A549 (cell line): ENCODE results near the gene TBC1D16. TPM values are rescaled to one million over a fixed set of nuclear protein-coding genes. Genes with fewer than 3 reads are reported as not detected.
A peak's percentile ranks its signal among the peaks of the same experiment; 100 is the strongest.

ENCODE experiments used
- ATAC-seq, 2 experiments: fragments of 200-7000 bp in 1 of 2; fragments of >200 bp in 1 of 2; cut with Nextera tagmentation in 1 of 2; cut with Tn5 transposase in 1 of 2; 3 replicates each; pipeline versions ENCODE4 v1.8.0 to v1.9.1; 2018 to 2020; ENCODE audit warnings: mild to moderate bottlenecking in 1 of 2, moderate library complexity in 1 of 2
- CTCF ChIA-PET: fragments of 300-600 bp; sonication (Branson Sonifier 250); formaldehyde crosslinking; extraction: SDS; loops from one replicate; lab custom pipeline; 2021; ENCODE audit warnings: antibody characterized with exemption, inconsistent platforms; lab: Yijun Ruan, JAX
- POLR2A ChIA-PET: fragments of 350-600 bp; formaldehyde crosslinking; extraction: SDS; loops from one replicate; lab custom pipeline; 2021; ENCODE audit warnings: antibody characterized with exemption, inconsistent platforms; lab: Yijun Ruan, JAX
- DNase-seq, 2 experiments: peaks; one replicate each; pipeline versions ENCODE4 v3.0.0 to v3.0.0-alpha.2; 2011 to 2016; ENCODE audit warnings: low read depth in 1 of 2, low spot score in 1 of 2
- FAIRE-seq: peaks from 2 replicates; lab custom pipeline; 2011; peaks lifted over from hg19 to GRCh38; lab: Jason Lieb, UNC
- H3K27ac ChIP-seq, 2 experiments: fragments of >200 bp; sonication (Bioruptor Twin); formaldehyde crosslinking; 3 replicates each; pipeline ENCODE4 v1.5.1; 2016 to 2017
- H3K4me1 ChIP-seq: fragments of >200 bp; sonication (Bioruptor Twin); formaldehyde crosslinking; 3 replicates; pipeline ENCODE4 v1.6.1; 2016
- H3K4me2 ChIP-seq: fragments of >200 bp; sonication (Bioruptor Twin); formaldehyde crosslinking; 3 replicates; pipeline ENCODE4 v1.6.1; 2016
- H3K4me3 ChIP-seq: fragments of >200 bp; sonication (Bioruptor Twin); formaldehyde crosslinking; 3 replicates; pipeline ENCODE4 v1.5.1; 2016
- H3K9me3 ChIP-seq: fragments of >200 bp; sonication (Bioruptor Twin); formaldehyde crosslinking; 3 replicates; pipeline ENCODE4 v1.6.1; 2016
- BHLHE40 ChIP-seq: IDR thresholded peaks from 2 replicates; pipeline ENCODE4 v1.6.1; 2012; ENCODE audit warnings: low read depth, low read length, inconsistent platforms
- CEBPB ChIP-seq, 2 experiments: fragments of >200 bp in 1 of 2; sonication (Bioruptor Twin) in 1 of 2; formaldehyde crosslinking in 1 of 2; IDR thresholded peaks; 2 replicates each; pipeline ENCODE4 v1.6.1; 2012 to 2016
- CHD2 ChIP-seq: fragments of 150-350 bp; IDR thresholded peaks from 2 replicates; pipeline ENCODE4 v1.6.1; 2014; ENCODE audit warnings: low read length; ENCODE audit not compliant: partially characterized antibody
- EHF ChIP-seq: fragments of 250-450 bp; sonication (Bioruptor Pico); IDR thresholded peaks from 2 replicates; pipeline ENCODE4 v1.5.0; 2020; ENCODE audit warnings: mild to moderate bottlenecking
- FOSB ChIP-seq: fragments of 250-450 bp; sonication (Bioruptor Pico); IDR thresholded peaks from 2 replicates; pipeline ENCODE4 v1.5.0; 2020; ENCODE audit warnings: mild to moderate bottlenecking, moderate library complexity
- FOXS1 ChIP-seq: fragments of 250-450 bp; sonication (Bioruptor Pico); IDR thresholded peaks from 2 replicates; pipeline ENCODE4 v1.5.0; 2020; ENCODE audit warnings: mild to moderate bottlenecking, moderate library complexity
- GATA3 ChIP-seq: IDR thresholded peaks from 2 replicates; pipeline ENCODE4 v1.6.1; 2012; ENCODE audit warnings: borderline replicate concordance
- HOXB13 ChIP-seq: fragments of 250-450 bp; sonication (Bioruptor Pico); IDR thresholded peaks from 2 replicates; pipeline ENCODE4 v1.5.0; 2020; ENCODE audit warnings: low read depth, mild to moderate bottlenecking, moderate library complexity
- JUNB ChIP-seq: fragments of >200 bp; sonication (Bioruptor Twin); formaldehyde crosslinking; IDR thresholded peaks from 2 replicates; pipeline ENCODE4 v1.6.1; 2016
- KDM5A ChIP-seq: fragments of 200-600 bp; sonication (generic); IDR thresholded peaks from 2 replicates; pipeline ENCODE4 v1.6.1; 2016; ENCODE audit warnings: antibody characterized with exemption, mild to moderate bottlenecking
- PHF8 ChIP-seq: fragments of 200-600 bp; sonication (generic); IDR thresholded peaks from 2 replicates; pipeline ENCODE4 v1.6.1; 2016; ENCODE audit warnings: low read depth, mild to moderate bottlenecking, antibody characterized with exemption, moderate library complexity, borderline replicate concordance
- RAD21 ChIP-seq, 2 experiments: fragments of >200 bp in 1 of 2; sonication (Bioruptor Twin) in 1 of 2; formaldehyde crosslinking in 1 of 2; IDR thresholded peaks in 1 of 2; conservative IDR thresholded peaks in 1 of 2; 2 replicates in 1 of 2; 3 replicates in 1 of 2; pipeline ENCODE4 v1.6.1; 2012 to 2018; ENCODE audit warnings: inconsistent platforms in 1 of 2
- ZFP36 ChIP-seq: fragments of 450-650 bp; IDR thresholded peaks from 2 replicates; pipeline ENCODE4 v1.6.1; 2014; ENCODE audit warnings: borderline replicate concordance; ENCODE audit not compliant: partially characterized antibody
- WGBS: methylation state at CpG from one replicate; pipeline ENCODE4 v1.1.6; 2017; ENCODE audit errors: missing lambda C conversion rate; 5-methylcytosine and 5-hydroxymethylcytosine counted together
- polyA plus RNA-seq, 4 experiments: library from polyadenylated mRNA; depleted of rRNA in 3 of 4; stranded (reverse); fragments of >200 nt; fragmentation: RNase III in 1 of 4; extraction: RNeasy Plus Mini Kit Qiagen cat#74134 plus additional on column Dnase treatment in 1 of 4; gene quantifications; 2 replicates in 3 of 4; 3 replicates in 1 of 4; pipeline ENCODE4 v1.2.3, GENCODE V29; 2011 to 2017
- TF ChIP-seq, protein P1 (sequence below): fragments of >200 bp; sonication (Bioruptor Twin); formaldehyde crosslinking; IDR thresholded peaks from 2 replicates; pipeline ENCODE4 v1.6.1; 2016
- TF ChIP-seq, protein P2 (sequence below): fragments of >200 bp; sonication (Bioruptor Twin); formaldehyde crosslinking; IDR thresholded peaks from 3 replicates; pipeline ENCODE4 v1.5.1; 2016
- TF ChIP-seq, protein P3 (sequence below): IDR thresholded peaks from 2 replicates; pipeline ENCODE4 v1.6.1; 2012; ENCODE audit warnings: low read depth, borderline replicate concordance
- TF ChIP-seq, protein P4 (sequence below): fragments of >200 bp; sonication (Bioruptor Twin); formaldehyde crosslinking; IDR thresholded peaks from 3 replicates; pipeline ENCODE4 v1.6.1; 2016
- TF ChIP-seq, protein P5 (sequence below): fragments of 450-650 bp; IDR thresholded peaks from 2 replicates; pipeline ENCODE4 v1.6.1; 2014; ENCODE audit warnings: antibody characterized with exemption
- TF ChIP-seq, protein P6 (sequence below): fragments of 250-450 bp; sonication (Bioruptor Pico); IDR thresholded peaks from 2 replicates; pipeline ENCODE4 v1.5.0; 2021; ENCODE audit warnings: mild to moderate bottlenecking, moderate library complexity, borderline replicate concordance

The TBC1D16 gene
- polyA plus RNA-seq, 2 of the 4 experiments (the other 2 are of a cell fraction), result 8.9 to 12.5 TPM

DNA sequence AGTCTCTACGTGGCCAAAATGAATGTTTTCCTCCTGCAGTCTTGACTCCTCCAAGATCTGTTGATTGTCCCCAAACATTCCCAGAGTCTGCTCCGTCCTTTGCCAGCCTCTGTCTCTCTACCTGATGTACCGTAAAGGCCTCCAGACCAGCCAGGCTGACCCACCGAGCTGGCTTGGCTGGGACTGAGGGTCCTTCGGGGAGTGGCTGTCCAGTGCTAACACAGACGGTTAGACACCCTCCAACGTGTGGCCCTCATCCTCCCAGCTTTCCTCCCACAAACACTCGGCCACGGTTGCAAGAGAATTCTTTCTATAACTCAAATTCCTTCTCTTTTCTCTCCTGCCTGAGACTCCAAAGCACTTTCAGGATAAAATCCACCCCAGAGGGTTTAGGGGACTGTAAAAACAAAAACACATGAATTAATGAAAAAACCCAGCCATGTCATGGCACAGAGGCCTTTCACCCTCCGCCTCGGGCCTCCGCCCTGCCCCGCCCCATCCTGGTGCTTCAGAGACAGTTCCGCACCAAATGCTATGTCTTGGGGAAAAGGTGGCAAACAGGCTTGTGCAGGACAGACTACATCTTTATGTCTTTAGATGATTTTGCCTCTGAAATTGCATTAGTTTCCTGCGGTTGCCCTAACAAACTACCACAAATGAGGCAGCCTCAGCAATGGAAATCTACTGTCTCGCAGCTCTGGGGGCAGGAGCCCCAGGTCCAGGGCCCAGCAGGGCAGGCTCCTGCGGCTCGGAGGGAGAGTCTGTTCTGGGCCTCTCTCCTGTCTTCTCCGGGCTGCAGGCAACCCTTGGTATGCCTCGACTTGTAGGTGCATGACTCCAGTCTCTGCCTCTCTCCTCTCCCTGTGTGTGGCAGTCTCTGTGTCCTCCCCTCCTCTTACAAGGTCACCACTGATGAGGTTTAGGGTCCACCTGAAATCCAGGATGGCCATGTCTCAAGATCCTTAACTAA is 124.0 kb downstream of the TBC1D16 start:
- DNase-seq, result no peak
- ATAC-seq, result no peak
- 80% methylated on average over 20 of the region's 20 CpGs for WGBS
- no peak overlapping the region for H3K4me2 ChIP-seq
- H3K4me3 ChIP-seq, result no peak overlapping the region
- peaks cover 20% of the 10 kb centered on the region for H3K4me1 ChIP-seq
- H3K9me3 ChIP-seq, result no peaks in the 10 kb centered on the region
- no peak for FAIRE-seq
- CTCF ChIA-PET, result interaction anchor here (1.3 kb wide), 1 partner anchor 47 kb away, joined by 4 read pairs; no protein-coding TSS in a partner anchor
- H3K27ac ChIP-seq, result 0 out of 6 replicates have a peak overlapping the region, but pooled peaks of 1 of the 2 experiments have one; percentile 4
- POLR2A ChIA-PET, result no interaction called here
- TF ChIP-seq PHF8 (no peak), EHF (CRISPR knock-in tag) (no peak), KDM5A (no peak), FOSB (CRISPR knock-in tag) (no peak), BHLHE40 (no peak), HOXB13 (CRISPR knock-in tag) (no peak), GATA3 (no peak), CHD2 (no peak), CEBPB (IDR thresholded peaks at IDR 0.05) (no peak), FOXS1 (no peak), ZFP36 (no peak), JUNB (no peak), RAD21 (conservative IDR thresholded peaks at IDR 0.05 in 1 of 2, IDR thresholded peaks at IDR 0.05 in 1 of 2) (no peak)
- TF ChIP-seq, protein P1, sequence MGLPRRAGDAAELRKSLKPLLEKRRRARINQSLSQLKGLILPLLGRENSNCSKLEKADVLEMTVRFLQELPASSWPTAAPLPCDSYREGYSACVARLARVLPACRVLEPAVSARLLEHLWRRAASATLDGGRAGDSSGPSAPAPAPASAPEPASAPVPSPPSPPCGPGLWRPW, result no peak
- TF ChIP-seq, protein P2, sequence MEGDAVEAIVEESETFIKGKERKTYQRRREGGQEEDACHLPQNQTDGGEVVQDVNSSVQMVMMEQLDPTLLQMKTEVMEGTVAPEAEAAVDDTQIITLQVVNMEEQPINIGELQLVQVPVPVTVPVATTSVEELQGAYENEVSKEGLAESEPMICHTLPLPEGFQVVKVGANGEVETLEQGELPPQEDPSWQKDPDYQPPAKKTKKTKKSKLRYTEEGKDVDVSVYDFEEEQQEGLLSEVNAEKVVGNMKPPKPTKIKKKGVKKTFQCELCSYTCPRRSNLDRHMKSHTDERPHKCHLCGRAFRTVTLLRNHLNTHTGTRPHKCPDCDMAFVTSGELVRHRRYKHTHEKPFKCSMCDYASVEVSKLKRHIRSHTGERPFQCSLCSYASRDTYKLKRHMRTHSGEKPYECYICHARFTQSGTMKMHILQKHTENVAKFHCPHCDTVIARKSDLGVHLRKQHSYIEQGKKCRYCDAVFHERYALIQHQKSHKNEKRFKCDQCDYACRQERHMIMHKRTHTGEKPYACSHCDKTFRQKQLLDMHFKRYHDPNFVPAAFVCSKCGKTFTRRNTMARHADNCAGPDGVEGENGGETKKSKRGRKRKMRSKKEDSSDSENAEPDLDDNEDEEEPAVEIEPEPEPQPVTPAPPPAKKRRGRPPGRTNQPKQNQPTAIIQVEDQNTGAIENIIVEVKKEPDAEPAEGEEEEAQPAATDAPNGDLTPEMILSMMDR, result no peak
- TF ChIP-seq, protein P3, sequence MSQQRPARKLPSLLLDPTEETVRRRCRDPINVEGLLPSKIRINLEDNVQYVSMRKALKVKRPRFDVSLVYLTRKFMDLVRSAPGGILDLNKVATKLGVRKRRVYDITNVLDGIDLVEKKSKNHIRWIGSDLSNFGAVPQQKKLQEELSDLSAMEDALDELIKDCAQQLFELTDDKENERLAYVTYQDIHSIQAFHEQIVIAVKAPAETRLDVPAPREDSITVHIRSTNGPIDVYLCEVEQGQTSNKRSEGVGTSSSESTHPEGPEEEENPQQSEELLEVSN, result no peak
- TF ChIP-seq, protein P4, sequence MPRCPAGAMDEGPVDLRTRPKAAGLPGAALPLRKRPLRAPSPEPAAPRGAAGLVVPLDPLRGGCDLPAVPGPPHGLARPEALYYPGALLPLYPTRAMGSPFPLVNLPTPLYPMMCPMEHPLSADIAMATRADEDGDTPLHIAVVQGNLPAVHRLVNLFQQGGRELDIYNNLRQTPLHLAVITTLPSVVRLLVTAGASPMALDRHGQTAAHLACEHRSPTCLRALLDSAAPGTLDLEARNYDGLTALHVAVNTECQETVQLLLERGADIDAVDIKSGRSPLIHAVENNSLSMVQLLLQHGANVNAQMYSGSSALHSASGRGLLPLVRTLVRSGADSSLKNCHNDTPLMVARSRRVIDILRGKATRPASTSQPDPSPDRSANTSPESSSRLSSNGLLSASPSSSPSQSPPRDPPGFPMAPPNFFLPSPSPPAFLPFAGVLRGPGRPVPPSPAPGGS, result no peak
- TF ChIP-seq, protein P5, sequence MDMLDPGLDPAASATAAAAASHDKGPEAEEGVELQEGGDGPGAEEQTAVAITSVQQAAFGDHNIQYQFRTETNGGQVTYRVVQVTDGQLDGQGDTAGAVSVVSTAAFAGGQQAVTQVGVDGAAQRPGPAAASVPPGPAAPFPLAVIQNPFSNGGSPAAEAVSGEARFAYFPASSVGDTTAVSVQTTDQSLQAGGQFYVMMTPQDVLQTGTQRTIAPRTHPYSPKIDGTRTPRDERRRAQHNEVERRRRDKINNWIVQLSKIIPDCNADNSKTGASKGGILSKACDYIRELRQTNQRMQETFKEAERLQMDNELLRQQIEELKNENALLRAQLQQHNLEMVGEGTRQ, result no peak
- TF ChIP-seq, protein P6, sequence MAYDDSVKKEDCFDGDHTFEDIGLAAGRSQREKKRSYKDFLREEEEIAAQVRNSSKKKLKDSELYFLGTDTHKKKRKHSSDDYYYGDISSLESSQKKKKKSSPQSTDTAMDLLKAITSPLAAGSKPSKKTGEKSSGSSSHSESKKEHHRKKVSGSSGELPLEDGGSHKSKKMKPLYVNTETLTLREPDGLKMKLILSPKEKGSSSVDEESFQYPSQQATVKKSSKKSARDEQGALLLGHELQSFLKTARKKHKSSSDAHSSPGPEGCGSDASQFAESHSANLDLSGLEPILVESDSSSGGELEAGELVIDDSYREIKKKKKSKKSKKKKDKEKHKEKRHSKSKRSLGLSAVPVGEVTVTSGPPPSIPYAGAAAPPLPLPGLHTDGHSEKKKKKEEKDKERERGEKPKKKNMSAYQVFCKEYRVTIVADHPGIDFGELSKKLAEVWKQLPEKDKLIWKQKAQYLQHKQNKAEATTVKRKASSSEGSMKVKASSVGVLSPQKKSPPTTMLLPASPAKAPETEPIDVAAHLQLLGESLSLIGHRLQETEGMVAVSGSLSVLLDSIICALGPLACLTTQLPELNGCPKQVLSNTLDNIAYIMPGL (CRISPR knock-in tag), result no peak
